ENCODE measurements around the gene ACAT2.
A peak's percentile ranks its signal among the peaks of the same experiment; 100 is the strongest.
"Not testable (repeated sequence)": the region's sequence is repeated elsewhere in the genome, so short reads cannot be mapped to it uniquely, and the experiment has no call there.

ACAT2 gene

DNA sequence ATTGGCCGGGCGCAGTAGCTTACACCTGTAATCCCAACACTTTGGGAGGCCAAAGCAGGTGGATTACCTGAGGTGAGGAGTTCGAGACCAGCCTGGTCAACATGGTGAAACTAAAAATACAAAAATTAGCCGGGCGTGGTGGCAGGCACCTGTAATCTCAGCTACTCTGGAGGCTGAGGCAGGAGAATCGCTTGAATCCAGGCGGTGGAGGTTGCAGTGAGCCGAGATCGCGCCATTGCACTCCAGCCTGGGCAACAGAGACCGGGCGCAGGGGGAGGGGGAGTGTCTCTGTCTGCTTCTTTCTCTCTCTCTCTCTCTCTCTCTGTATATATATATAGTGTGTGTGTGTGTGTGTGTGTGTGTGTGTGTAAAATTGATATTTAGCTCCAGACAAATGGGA is 29.3 kb upstream of the ACAT2 start:
- not testable (repeated sequence) for DNase-seq

DNA sequence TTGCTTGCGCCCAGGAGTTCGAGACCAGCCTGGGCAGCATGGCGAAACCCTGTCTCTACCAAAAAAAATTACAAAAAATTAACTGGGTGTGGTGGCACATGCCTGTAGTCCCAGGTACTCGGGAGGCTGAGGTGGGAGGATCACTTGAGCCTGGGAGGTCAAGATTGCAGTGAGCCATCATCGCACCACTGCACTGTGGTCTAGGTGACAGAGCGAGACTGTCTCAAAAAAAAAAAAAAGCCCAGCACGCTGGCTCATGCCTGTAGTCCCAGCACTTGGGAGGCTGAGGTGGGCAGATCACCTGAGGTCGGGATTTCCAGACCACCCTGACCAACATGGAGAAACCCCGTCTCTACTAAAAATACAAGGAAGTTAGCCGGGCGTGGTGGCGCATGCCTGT is 28.4 kb upstream of the ACAT2 start:
- DNase-seq = not testable (repeated sequence)

- DNase-seq = no peak
Observed at GRCh38 chr6:159736908-159737307, 24.9 kb upstream of the ACAT2 start.

DNA sequence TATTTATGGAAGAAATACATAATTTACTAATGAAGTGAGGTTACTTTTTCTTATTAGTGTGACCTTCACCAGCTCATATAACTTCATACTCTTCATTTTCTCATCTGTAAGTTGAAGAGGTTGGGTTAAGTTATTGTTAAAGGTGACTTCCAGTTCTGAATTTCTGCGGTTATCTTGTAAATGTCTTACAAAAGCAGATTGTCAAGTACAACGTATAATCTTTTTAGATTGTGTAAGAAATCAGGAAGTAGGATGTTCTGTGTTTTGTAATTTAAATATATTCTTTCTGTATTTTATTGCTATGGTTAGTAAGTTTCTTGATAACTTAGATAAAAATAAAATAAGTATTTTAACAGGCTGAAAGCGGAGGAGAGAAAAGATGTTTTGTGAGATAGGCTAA is 22.5 kb upstream of the ACAT2 start:
- DNase-seq = no peak

DNA sequence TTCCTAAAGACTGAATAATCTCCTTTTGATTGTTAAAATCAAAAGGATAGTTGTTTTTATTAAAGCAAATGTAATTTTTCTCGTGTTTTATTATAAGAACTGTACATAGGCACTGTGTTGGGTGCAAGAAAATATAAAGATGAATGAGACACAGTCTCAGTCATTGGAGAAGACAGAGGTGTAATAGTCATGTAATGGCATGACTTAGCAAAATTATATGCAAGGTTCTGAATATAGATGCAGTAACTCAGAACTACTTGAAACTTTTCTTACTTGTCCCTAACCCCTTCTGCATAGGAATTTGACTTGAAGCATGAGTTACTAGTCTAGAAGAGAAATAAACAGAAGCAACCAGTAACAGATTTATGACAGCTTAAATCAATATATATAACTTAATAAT is 19.7 kb upstream of the ACAT2 start:
- DNase-seq = no peak

- no peak for DNase-seq
Observed at GRCh38 chr6:159745081-159745480, 16.8 kb upstream of the ACAT2 start.

- no peak for DNase-seq
Observed at GRCh38 chr6:159746759-159747158, 15.1 kb upstream of the ACAT2 start.

GRCh38 chr6:159748127-159748526 is 13.7 kb upstream of the ACAT2 start:
- DNase-seq = not testable (repeated sequence)

DNA sequence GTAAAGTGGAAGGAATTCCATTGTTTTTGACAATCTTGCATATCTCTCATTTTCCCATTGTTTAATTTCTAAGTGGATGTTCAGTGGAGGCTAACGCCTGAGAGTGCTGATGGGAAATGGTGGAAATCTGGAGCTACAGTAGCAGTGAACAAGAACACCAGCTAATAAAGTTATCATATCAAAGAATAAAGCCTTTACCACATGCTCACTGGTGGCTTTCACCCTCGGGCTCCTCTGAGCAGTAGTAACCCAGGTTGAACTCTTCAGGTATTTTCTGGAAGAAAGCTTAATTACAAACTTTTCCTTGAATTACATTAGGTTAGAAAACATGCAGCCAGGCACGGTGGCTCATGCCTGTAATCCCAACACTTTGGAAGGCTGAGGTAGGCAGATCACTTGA is 10.4 kb upstream of the ACAT2 start:
- no peak for DNase-seq

GRCh38 chr6:159753081-159753872 is 8.6 kb upstream of the ACAT2 start:
- no peak for DNase-seq

DNA sequence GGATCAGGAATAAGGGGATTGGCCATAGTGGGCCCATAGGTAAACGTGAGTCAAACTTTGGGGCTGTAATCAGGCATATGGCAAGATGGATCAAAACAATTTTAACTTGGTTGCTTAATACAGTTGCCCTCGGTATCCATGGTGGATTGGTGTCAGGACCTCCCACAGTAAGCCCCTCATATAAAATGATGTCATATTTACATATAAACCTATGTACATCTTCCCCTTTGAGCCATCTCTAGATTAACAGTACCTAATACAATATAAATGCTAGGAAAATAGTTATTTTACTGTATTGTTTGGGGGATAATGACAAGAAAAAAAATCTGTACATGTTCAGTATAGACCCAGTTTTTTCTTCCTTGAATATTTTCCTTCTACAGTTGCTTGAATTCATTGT is 7.4 kb upstream of the ACAT2 start:
- DNase-seq = no peak

DNA sequence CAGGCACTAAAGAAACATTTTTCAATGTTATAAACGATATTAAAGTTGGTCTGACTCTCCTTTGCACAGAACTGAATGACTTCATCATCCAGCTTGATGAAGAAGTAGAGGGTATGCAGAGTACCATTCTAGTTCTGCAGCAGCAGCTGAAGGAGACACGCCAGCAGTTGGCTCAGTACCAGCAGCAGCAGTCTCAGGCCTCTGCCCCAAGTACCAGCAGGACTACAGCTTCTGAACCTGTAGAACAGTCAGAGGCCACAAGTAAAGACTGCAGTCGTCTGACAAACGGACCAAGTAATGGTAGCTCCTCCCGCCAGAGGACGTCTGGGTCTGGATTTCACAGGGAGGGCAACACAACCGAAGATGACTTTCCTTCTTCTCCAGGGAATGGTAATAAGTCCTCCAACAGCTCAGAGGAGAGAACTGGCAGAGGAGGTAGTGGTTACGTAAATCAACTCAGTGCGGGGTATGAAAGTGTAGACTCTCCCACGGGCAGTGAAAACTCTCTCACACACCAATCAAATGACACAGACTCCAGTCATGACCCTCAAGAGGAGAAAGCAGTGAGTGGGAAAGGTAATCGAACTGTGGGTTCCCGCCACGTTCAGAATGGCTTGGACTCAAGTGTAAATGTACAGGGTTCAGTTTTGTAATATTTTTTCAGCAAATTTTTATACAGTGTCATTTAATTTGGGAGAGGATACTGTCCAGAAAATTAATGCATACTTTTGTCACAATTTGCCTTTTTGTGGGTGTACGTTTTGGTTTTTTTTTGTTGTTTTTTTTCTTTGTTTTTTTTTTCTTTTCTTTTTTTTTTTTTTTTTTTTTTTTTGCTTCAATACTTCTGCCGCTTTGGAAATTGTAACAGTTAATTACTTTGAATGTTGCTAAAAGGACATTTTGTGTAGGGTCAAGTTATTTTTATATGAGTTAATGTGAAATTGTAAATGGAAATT is 6.6 kb upstream of the ACAT2 start:
- no peak for DNase-seq

- no peak for DNase-seq
Observed at GRCh38 chr6:159756508-159756907, 5.3 kb upstream of the ACAT2 start.

GRCh38 chr6:159758031-159759001 is 3.5 kb upstream of the ACAT2 start:
- DNase-seq = no peak

DNA sequence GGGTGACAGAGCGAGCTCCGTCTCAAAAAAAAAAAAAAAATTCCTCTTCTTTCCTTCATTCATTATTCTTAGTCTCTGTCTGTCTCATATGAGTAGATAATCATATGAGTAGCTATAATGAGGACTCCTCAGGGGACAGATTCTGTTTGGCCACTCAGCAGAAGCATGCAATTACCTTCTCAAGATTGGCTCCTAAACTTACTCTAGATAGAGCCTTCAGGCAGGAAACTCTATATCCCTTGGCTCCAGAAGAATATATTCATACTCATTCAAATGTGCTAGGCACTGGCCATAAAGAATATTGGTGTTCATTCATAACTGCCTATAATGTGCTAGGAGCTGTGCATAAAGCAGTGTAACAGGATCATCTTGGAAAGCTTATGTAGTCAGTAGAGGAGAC is 2.2 kb upstream of the ACAT2 start:
- no peak for DNase-seq

GRCh38 chr6:159760602-159761057 is 1.2 kb upstream of the ACAT2 start:
- DNase-seq = no peak

DNA sequence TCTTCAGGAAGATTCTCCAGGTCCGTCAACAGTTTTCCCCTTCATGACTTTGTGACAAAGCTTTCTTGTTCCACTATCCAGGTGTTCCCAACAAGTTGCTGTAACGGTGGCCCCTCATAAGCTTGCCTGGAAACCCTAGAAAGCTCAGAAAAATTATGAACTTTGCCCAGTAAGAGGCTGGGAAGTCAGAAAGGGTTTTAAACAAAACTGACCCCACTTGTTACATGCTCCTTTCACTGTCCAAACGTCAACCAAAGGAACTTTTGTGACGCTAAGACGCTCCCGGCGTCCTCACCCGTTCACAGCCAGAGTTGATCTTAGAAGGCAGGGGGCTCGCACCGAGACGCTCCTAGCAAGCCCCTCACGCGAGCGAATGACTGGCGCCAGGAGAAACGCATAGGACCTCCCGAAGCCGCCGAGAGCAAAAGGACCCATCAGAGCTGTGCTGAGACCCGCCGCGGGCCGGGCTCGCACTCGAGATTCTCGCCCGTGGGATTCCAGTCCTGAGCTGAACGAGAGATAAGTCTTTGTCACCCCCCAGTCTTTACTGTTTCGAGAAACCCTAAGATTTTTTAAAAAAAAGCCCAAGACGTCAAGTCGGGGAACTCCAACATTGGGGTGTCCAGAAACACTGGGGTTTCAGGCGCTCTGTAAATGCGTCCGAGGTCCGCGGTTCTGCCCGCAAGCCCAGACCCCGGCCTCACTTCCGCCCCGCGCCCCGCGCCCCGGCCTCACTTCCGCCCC is 544 bp upstream of the ACAT2 start:
- peak; percentile 36 for DNase-seq

GRCh38 chr6:159762681-159763293 is 942 bp downstream of the ACAT2 start:
- peak; percentile 23 for DNase-seq

GRCh38 chr6:159766906-159767305 is 5.1 kb downstream of the ACAT2 start:
- no peak for DNase-seq

DNA sequence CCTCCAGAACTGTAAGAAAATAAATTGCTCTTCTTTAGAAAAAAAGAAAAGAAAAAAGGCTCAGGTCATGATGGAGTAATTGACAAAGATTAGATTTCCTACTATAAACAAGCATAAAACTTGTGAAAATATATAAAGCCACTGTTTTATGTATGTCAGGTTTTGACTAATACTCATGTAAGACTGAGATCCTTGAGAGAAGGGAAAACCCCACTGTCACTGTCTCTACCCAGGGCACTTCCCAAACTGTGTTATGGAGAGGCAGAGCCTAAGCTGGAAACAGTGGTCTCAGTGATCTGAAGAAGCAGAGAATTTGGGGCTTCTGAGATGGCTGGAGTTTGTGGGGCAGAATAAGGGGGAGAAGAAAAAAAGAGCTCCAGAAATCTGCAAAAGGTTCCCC is 7.6 kb downstream of the ACAT2 start:
- DNase-seq = no peak

DNA sequence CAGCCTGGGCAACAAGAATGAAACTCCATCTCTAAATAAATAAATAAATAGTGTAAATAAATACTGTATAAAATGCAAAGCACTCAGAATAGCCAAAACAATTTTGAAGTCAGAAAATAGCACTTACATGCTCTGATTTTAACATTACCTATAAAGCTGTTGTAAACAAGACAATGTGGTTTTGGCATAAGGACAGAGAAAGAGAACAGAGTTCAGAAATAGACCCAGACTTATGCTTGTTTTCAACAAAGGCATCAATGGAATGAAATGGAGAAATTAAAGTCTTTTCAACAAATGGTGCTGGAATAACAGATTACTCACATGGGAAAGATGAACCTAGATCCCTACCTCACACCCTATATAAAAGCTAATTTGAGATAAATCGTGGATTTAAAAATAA is 10.4 kb downstream of the ACAT2 start:
- DNase-seq = no peak

Measured in CD4-positive, alpha-beta T cell treated with Interleukin-17A for 4 hours (primary cell).